ENCODE data around the gene FAM20A.

FAM20A gene

GRCh38 chr17:68610554-68610953 is 9.4 kb upstream of the FAM20A start:
- peaks cover 30% of the 10 kb centered on the region for H3K9me3 ChIP-seq (ENCODE audit: insufficient read depth, low read length, severe bottlenecking)
- no peaks in the 10 kb centered on the region for H3K79me2 ChIP-seq (ENCODE audit: insufficient read depth, low read length)
- no peak overlapping the region for H3K4me3 ChIP-seq (ENCODE audit: low read depth in 1 of 2, low read length in 2 of 2)
- H3K36me3 ChIP-seq (ENCODE audit: insufficient read depth, low read length), result no peaks in the 10 kb centered on the region
- no peak overlapping the region for H3K27ac ChIP-seq (ENCODE audit: low read length)
- H2AFZ ChIP-seq (ENCODE audit: low read depth, low read length), result no peak overlapping the region
- ATAC-seq (ENCODE audit: insufficient read depth, low read depth), result no peak
- TF ChIP-seq, protein P1, sequence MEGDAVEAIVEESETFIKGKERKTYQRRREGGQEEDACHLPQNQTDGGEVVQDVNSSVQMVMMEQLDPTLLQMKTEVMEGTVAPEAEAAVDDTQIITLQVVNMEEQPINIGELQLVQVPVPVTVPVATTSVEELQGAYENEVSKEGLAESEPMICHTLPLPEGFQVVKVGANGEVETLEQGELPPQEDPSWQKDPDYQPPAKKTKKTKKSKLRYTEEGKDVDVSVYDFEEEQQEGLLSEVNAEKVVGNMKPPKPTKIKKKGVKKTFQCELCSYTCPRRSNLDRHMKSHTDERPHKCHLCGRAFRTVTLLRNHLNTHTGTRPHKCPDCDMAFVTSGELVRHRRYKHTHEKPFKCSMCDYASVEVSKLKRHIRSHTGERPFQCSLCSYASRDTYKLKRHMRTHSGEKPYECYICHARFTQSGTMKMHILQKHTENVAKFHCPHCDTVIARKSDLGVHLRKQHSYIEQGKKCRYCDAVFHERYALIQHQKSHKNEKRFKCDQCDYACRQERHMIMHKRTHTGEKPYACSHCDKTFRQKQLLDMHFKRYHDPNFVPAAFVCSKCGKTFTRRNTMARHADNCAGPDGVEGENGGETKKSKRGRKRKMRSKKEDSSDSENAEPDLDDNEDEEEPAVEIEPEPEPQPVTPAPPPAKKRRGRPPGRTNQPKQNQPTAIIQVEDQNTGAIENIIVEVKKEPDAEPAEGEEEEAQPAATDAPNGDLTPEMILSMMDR (IDR thresholded peaks at IDR 0.05; ENCODE audit: borderline replicate concordance, extremely low read depth, low read length, poor library complexity, severe bottlenecking), result no peak
- no peak for TF ChIP-seq EZH2 (IDR thresholded peaks at IDR 0.05; ENCODE audit: borderline replicate concordance, low read depth, low read length, severe bottlenecking)
- H3K27me3 ChIP-seq (ENCODE audit: insufficient read depth, low read length, poor library complexity), result peaks cover 3% of the 10 kb centered on the region
- no peaks in the 10 kb centered on the region for H3K4me1 ChIP-seq (ENCODE audit: insufficient read depth, low read length)
- no peak for DNase-seq
- no peaks in the 10 kb centered on the region for H4K20me1 ChIP-seq (ENCODE audit: insufficient read depth, low read length)
- no peak overlapping the region for H3K9ac ChIP-seq (ENCODE audit: low read depth, low read length)
- no peak overlapping the region for H3K4me2 ChIP-seq (ENCODE audit: insufficient read depth, low read length)

- H3K36me3 ChIP-seq (ENCODE audit: insufficient read depth, low read length), result no peaks in the 10 kb centered on the region
Observed at GRCh38 chr17:68608515-68609130, 7.5 kb upstream of the FAM20A start.

GRCh38 chr17:68606451-68607307 is 5.5 kb upstream of the FAM20A start:
- DNase-seq (no peak), ATAC-seq (ENCODE audit: insufficient read depth, low read depth) (no peak)
- Histone ChIP-seq H3K4me2 (ENCODE audit: insufficient read depth, low read length) (no peak overlapping the region), H3K9ac (ENCODE audit: low read depth, low read length) (no peak overlapping the region), H3K79me2 (ENCODE audit: insufficient read depth, low read length) (no peaks in the 10 kb centered on the region), H3K36me3 (ENCODE audit: insufficient read depth, low read length) (no peaks in the 10 kb centered on the region), H4K20me1 (ENCODE audit: insufficient read depth, low read length) (no peaks in the 10 kb centered on the region), H2AFZ (ENCODE audit: low read depth, low read length) (no peak overlapping the region), H3K4me1 (ENCODE audit: insufficient read depth, low read length) (no peaks in the 10 kb centered on the region), H3K27me3 (ENCODE audit: insufficient read depth, low read length, poor library complexity) (peaks cover 15% of the 10 kb centered on the region), H3K27ac (ENCODE audit: low read length) (no peak overlapping the region), H3K9me3 (ENCODE audit: insufficient read depth, low read length, severe bottlenecking) (peaks cover 30% of the 10 kb centered on the region), H3K4me3 (ENCODE audit: low read depth in 1 of 2, low read length in 2 of 2) (no peak overlapping the region)
- TF ChIP-seq EZH2 (IDR thresholded peaks at IDR 0.05; ENCODE audit: borderline replicate concordance, low read depth, low read length, severe bottlenecking), result no peak
- TF ChIP-seq, protein P1 (IDR thresholded peaks at IDR 0.05; ENCODE audit: borderline replicate concordance, extremely low read depth, low read length, poor library complexity, severe bottlenecking), result no peak

More at GRCh38 chr17:68608515-68609130, 7.5 kb upstream of the FAM20A start:
- no peak overlapping the region for H3K4me3 ChIP-seq (ENCODE audit: low read depth in 1 of 2, low read length in 2 of 2)
- ATAC-seq (ENCODE audit: insufficient read depth, low read depth) (no peak), DNase-seq (no peak)
- peaks cover 30% of the 10 kb centered on the region for H3K9me3 ChIP-seq (ENCODE audit: insufficient read depth, low read length, severe bottlenecking)
- H3K27me3 ChIP-seq (ENCODE audit: insufficient read depth, low read length, poor library complexity), result peaks cover under 1% of the 10 kb centered on the region
- H4K20me1 ChIP-seq (ENCODE audit: insufficient read depth, low read length), result no peaks in the 10 kb centered on the region
- no peaks in the 10 kb centered on the region for H3K4me1 ChIP-seq (ENCODE audit: insufficient read depth, low read length)
- no peak overlapping the region for H3K4me2 ChIP-seq (ENCODE audit: insufficient read depth, low read length)
- no peak overlapping the region for H3K9ac ChIP-seq (ENCODE audit: low read depth, low read length)
- H3K79me2 ChIP-seq (ENCODE audit: insufficient read depth, low read length), result no peaks in the 10 kb centered on the region
- H2AFZ ChIP-seq (ENCODE audit: low read depth, low read length), result no peak overlapping the region
- no peak for TF ChIP-seq EZH2 (IDR thresholded peaks at IDR 0.05; ENCODE audit: borderline replicate concordance, low read depth, low read length, severe bottlenecking)
- TF ChIP-seq, protein P1 (IDR thresholded peaks at IDR 0.05; ENCODE audit: borderline replicate concordance, extremely low read depth, low read length, poor library complexity, severe bottlenecking), result no peak
- no peak overlapping the region for H3K27ac ChIP-seq (ENCODE audit: low read length)

All from DND-41 (cell line).